ENCODE results near the gene KCNC3.

- no peak for TF ChIP-seq CTCF (IDR thresholded peaks at IDR 0.05; ENCODE audit: insufficient read depth, low read depth, low read length)
- TF ChIP-seq EZH2 (IDR thresholded peaks at IDR 0.05; ENCODE audit: insufficient read depth, low read length) = no peak
Measured at GRCh38 chr19:50300814-50301606, 28.2 kb downstream of the KCNC3 start.
